K562 (cell line): ENCODE results near the gene DAG1. TPM values are rescaled to one million over a fixed set of nuclear protein-coding genes. Genes with fewer than 3 reads are reported as not detected.

Source experiments
- ATAC-seq: fragments of 200-7000 bp; cut with Tn5 transposase; 3 replicates; pipeline ENCODE4 v1.9.1; 2020; ENCODE audit warnings: moderate library complexity
- BruUV-seq: library from RNA; stranded (reverse); fragments of 400-500 nt; replicated peaks from 2 replicates; lab custom pipeline; 2021; lab: Mats Ljungman, UMichigan
- CTCF ChIA-PET: fragments of 300-600 bp; formaldehyde crosslinking; extraction: SDS; loops from one replicate; lab custom pipeline; 2021; ENCODE audit warnings: low intra/inter-chr PET ratio; lab: Yijun Ruan, JAX
- POLR2A ChIA-PET: fragments of 300-600, 350-650 bp; sonication (Branson Sonifier 250); formaldehyde crosslinking; extraction: SDS; loops from one replicate; lab custom pipeline; 2021; ENCODE audit warnings: antibody characterized with exemption, inconsistent platforms; lab: Yijun Ruan, JAX
- DNase-seq, 4 experiments: peaks; one replicate each; pipeline versions ENCODE4 v3.0.0 to v3.0.0-alpha.2; 2011 to 2018; ENCODE audit warnings: low spot score in 3 of 4, mixed read lengths in 3 of 4; ENCODE audit errors: extremely low read depth in 1 of 4
- FAIRE-seq: peaks from 2 replicates; lab custom pipeline; 2011; peaks lifted over from hg19 to GRCh38; lab: Jason Lieb, UNC
- H2AFZ ChIP-seq: 2 replicates; pipeline ENCODE4 v1.6.0; 2011; ENCODE audit warnings: low read depth, low read length, control low read depth, inconsistent platforms
- H3K27ac ChIP-seq: fragments of 200-600 bp; 3 replicates; pipeline ENCODE4 v1.8.0; 2011; ENCODE audit warnings: low read depth, mild to moderate bottlenecking, control low read depth, inconsistent platforms, low read length, moderate library complexity, mixed read lengths; ENCODE audit errors: extremely low read depth
- H3K27me3 ChIP-seq, 2 experiments: fragments of 300-600 bp in 1 of 2; 2 replicates in 1 of 2; 3 replicates in 1 of 2; pipeline versions ENCODE4 v1.6.0 to v1.8.0; 2011; ENCODE audit warnings: inconsistent platforms in 2 of 2, low read length in 2 of 2, mild to moderate bottlenecking in 1 of 2, mixed read lengths in 1 of 2, moderate library complexity in 1 of 2; ENCODE audit not compliant: control insufficient read depth in 2 of 2, insufficient read depth in 2 of 2
- H3K36me3 ChIP-seq: fragments of 300-600 bp; 3 replicates; pipeline ENCODE4 v1.8.0; 2011; ENCODE audit warnings: mild to moderate bottlenecking, low read length, inconsistent platforms; ENCODE audit not compliant: control insufficient read depth, insufficient read depth
- H3K4me1 ChIP-seq, 2 experiments: fragments of 200-600 bp in 1 of 2; replicated peaks in 1 of 2; 2 replicates in 1 of 2; 3 replicates in 1 of 2; pipeline versions ENCODE4 v1.5.1 to v1.8.0; 2011; ENCODE audit warnings: inconsistent platforms in 2 of 2, low read length in 2 of 2, mild to moderate bottlenecking in 1 of 2, mixed read lengths in 1 of 2, moderate library complexity in 1 of 2; ENCODE audit not compliant: control insufficient read depth in 2 of 2, insufficient read depth in 2 of 2
- H3K4me2 ChIP-seq: 2 replicates; pipeline ENCODE4 v1.6.1; 2011; ENCODE audit warnings: low read length, control low read depth, inconsistent platforms, mixed read lengths; ENCODE audit not compliant: insufficient read depth
- H3K4me3 ChIP-seq: fragments of 200-600 bp; sonication (generic), shearing (Covaris generic); 2 replicates; pipeline ENCODE4 v1.5.1; 2016; ENCODE audit warnings: control low read depth, inconsistent platforms
- H3K79me2 ChIP-seq: fragments of 200-600 bp; 3 replicates; pipeline ENCODE4 v1.8.0; 2011; ENCODE audit warnings: low read length, inconsistent platforms; ENCODE audit not compliant: control insufficient read depth, insufficient read depth
- H3K9ac ChIP-seq, 2 experiments: 2 replicates each; pipeline versions ENCODE4 v1.6.0 to v1.6.1; 2011; ENCODE audit warnings: low read depth in 2 of 2, low read length in 2 of 2, control low read depth in 1 of 2, inconsistent platforms in 1 of 2, mild to moderate bottlenecking in 1 of 2, mixed read lengths in 1 of 2; ENCODE audit not compliant: insufficient read depth in 1 of 2
- H3K9me1 ChIP-seq: one replicate; pipeline ENCODE4 v1.6.0; 2011; ENCODE audit warnings: inconsistent platforms, mild to moderate bottlenecking, low read length, moderate library complexity; ENCODE audit not compliant: control insufficient read depth, insufficient read depth
- H3K9me3 ChIP-seq: replicated peaks from 2 replicates; pipeline ENCODE4 v1.5.1; 2011; ENCODE audit warnings: low read depth, low read length, inconsistent platforms; ENCODE audit not compliant: control insufficient read depth, insufficient read depth
- H4K20me1 ChIP-seq: replicated peaks from 2 replicates; pipeline ENCODE4 v1.6.1; 2011; ENCODE audit warnings: low read length, inconsistent platforms, mixed read lengths; ENCODE audit not compliant: control insufficient read depth, insufficient read depth
- ATF1 ChIP-seq, 2 experiments: fragments of 450-650 bp in 1 of 2; IDR thresholded peaks; 2 replicates each; pipeline ENCODE4 v1.6.1; 2016; ENCODE audit warnings: missing compliant biosample characterization in 1 of 2, missing genetic modification characterization in 1 of 2
- ATF3 ChIP-seq, 2 experiments: fragments of 450-650 bp in 1 of 2; sonication (generic) in 1 of 2; formaldehyde crosslinking in 1 of 2; IDR thresholded peaks in 1 of 2; conservative IDR thresholded peaks in 1 of 2; 2 replicates each; pipeline versions ENCODE4 v1.6.1 to v1.8.1; 2016 to 2023; ENCODE audit warnings: mild to moderate bottlenecking in 2 of 2, moderate library complexity in 2 of 2, inconsistent platforms in 1 of 2, missing genetic modification reagents in 1 of 2
- C11orf30 ChIP-seq: fragments of 450-650 bp; IDR thresholded peaks from 2 replicates; pipeline ENCODE4 v1.6.1; 2016; ENCODE audit warnings: low read depth, mild to moderate bottlenecking
- CREB1 ChIP-seq, 2 experiments: sonication (generic) in 1 of 2; formaldehyde crosslinking in 1 of 2; IDR thresholded peaks; 2 replicates each; pipeline versions ENCODE4 v1.6.1 to v1.8.0; 2012 to 2022; ENCODE audit warnings: inconsistent platforms in 1 of 2, mild to moderate bottlenecking in 1 of 2, missing genetic modification reagents in 1 of 2, moderate library complexity in 1 of 2
- CREM ChIP-seq: IDR thresholded peaks from 2 replicates; pipeline ENCODE4 v1.6.1; 2014; ENCODE audit warnings: antibody characterized with exemption, low read depth
- ETV1 ChIP-seq: fragments of 450-650 bp; conservative IDR thresholded peaks from 2 replicates; pipeline ENCODE4 v1.6.1; 2016; ENCODE audit warnings: missing genetic modification characterization, control low read depth, low read depth, missing compliant biosample characterization
- JUND ChIP-seq, 2 experiments: IDR thresholded peaks; 2 replicates in 1 of 2; 3 replicates in 1 of 2; pipeline ENCODE4 v1.6.1; 2011; ENCODE audit warnings: borderline replicate concordance in 2 of 2, low read depth in 2 of 2, low read length in 2 of 2, improper control_type of control experiment in 1 of 2, missing biosample characterization in 1 of 2, missing genetic modification characterization in 1 of 2, missing genetic modification reagents in 1 of 2
- KDM2B ChIP-seq: fragments of 250-450 bp; sonication (Bioruptor Pico); IDR thresholded peaks from 2 replicates; pipeline ENCODE4 v1.8.0; 2021; ENCODE audit warnings: mild to moderate bottlenecking, moderate library complexity
- LARP7 ChIP-seq: fragments of 450-650 bp; IDR thresholded peaks from 2 replicates; pipeline ENCODE4 v1.6.1; 2016
- MEIS2 ChIP-seq: fragments of 450-650 bp; IDR thresholded peaks from 2 replicates; pipeline ENCODE4 v1.6.1; 2014; ENCODE audit warnings: mild to moderate bottlenecking; ENCODE audit not compliant: partially characterized antibody
- MTA1 ChIP-seq: fragments of 450-650 bp; IDR thresholded peaks from 2 replicates; pipeline ENCODE4 v1.6.1; 2017; ENCODE audit warnings: borderline replicate concordance
- NCOA4 ChIP-seq: fragments of 450-650 bp; IDR thresholded peaks from 2 replicates; pipeline ENCODE4 v1.6.1; 2018; ENCODE audit warnings: mild to moderate bottlenecking; ENCODE audit not compliant: partially characterized antibody
- NFE2 ChIP-seq: IDR thresholded peaks from 2 replicates; pipeline ENCODE4 v1.6.1; 2014; ENCODE audit warnings: antibody characterized with exemption, low read depth
- PHF20 ChIP-seq: fragments of 450-650 bp; IDR thresholded peaks from 2 replicates; pipeline ENCODE4 v1.6.1; 2018; ENCODE audit not compliant: partially characterized antibody
- RBFOX2 ChIP-seq: fragments of 200-400 bp; formaldehyde crosslinking; IDR thresholded peaks from 2 replicates; pipeline ENCODE4 v1.6.1; 2017; ENCODE audit warnings: low read depth, mild to moderate bottlenecking, low read length, moderate library complexity
- SIN3A ChIP-seq, 2 experiments: fragments of 150-350 bp in 1 of 2; IDR thresholded peaks; 2 replicates each; pipeline ENCODE4 v1.6.1; 2011 to 2016; ENCODE audit warnings: borderline replicate concordance in 2 of 2, low read depth in 2 of 2, low read length in 2 of 2, mild to moderate bottlenecking in 2 of 2, moderate library complexity in 2 of 2; ENCODE audit not compliant: control insufficient read depth in 1 of 2
- SMARCA4 ChIP-seq: fragments of 450-650 bp; IDR thresholded peaks from 2 replicates; pipeline ENCODE4 v1.6.1; 2016
- ZBTB7A ChIP-seq: IDR thresholded peaks from 2 replicates; pipeline ENCODE4 v1.6.1; 2011; ENCODE audit warnings: low read depth, mild to moderate bottlenecking, low read length, moderate library complexity, borderline replicate concordance; ENCODE audit not compliant: control insufficient read depth
- ZFP36 ChIP-seq: fragments of 150-350 bp; IDR thresholded peaks from 2 replicates; pipeline ENCODE4 v1.6.1; 2018; ENCODE audit warnings: low read length, low read depth; ENCODE audit not compliant: partially characterized antibody
- ZNF316 ChIP-seq: fragments of 450-650 bp; IDR thresholded peaks from 2 replicates; pipeline ENCODE4 v1.6.1; 2016
- ZNF384 ChIP-seq: IDR thresholded peaks from 2 replicates; pipeline ENCODE4 v1.6.1; 2012; ENCODE audit warnings: low read depth, low read length, improper control_type of control experiment
- WGBS: fragments of 100-300 bp; shearing (Covaris generic); methylation state at CpG from one replicate; pipeline ENCODE4 v1.1.6; 2016; ENCODE audit warnings: low coverage, mixed read lengths; ENCODE audit not compliant: insufficient coverage; ENCODE audit errors: missing lambda C conversion rate; 5-methylcytosine and 5-hydroxymethylcytosine counted together
- in situ Hi-C: fragments of 300-500 bp; cut with MboI; formaldehyde crosslinking; loops from 4 replicates; pipeline ENCODE4 v1.15.0; 2018; ENCODE audit warnings: inconsistent platforms, mixed read lengths
- intact Hi-C: fragments of 100-400 bp; cut with micrococcal nuclease; formaldehyde crosslinking; loops from 2 replicates; pipeline ENCODE4 v1.14.2; 2022
- polyA plus RNA-seq, 8 experiments: library from polyadenylated mRNA; depleted of rRNA in 4 of 8; stranded (reverse) in 5 of 8; unstranded in 3 of 8; fragments of >200 nt; fragmentation: Nextera tagmentation in 2 of 8; fragmentation: Illumina TruSeq in 1 of 8; extraction: Ambion mirVana in 2 of 8; extraction: Trizol in 1 of 8; gene quantifications; 2 replicates each; pipeline versions ENCODE4 v1.2.1 to v1.2.3, GENCODE V29; 2011 to 2014; ENCODE audit warnings: inconsistent platforms in 1 of 8, missing spikeins in 1 of 8
- total RNA-seq, 7 experiments: library from RNA; depleted of rRNA in 6 of 7; stranded (reverse); fragments of >200 nt in 6 of 7; fragmentation: Illumina TruSeq in 2 of 7; extraction: Trizol in 2 of 7; gene quantifications; 2 replicates each; pipeline versions ENCODE4 v1.2.1 to v1.2.3, GENCODE V29; 2011 to 2021; ENCODE audit warnings: low replicate concordance in 1 of 7
- TF ChIP-seq, protein P1 (sequence below): fragments of 450-650 bp; IDR thresholded peaks from 2 replicates; pipeline ENCODE4 v1.6.1; 2016

DAG1 gene
- total and polyA plus RNA-seq, 9 of the 15 experiments (the other 6 are each of a cell fraction or from before 2014, with no cell fraction given): 0.29 to 19.6 (median 8.2) TPM

DNA sequence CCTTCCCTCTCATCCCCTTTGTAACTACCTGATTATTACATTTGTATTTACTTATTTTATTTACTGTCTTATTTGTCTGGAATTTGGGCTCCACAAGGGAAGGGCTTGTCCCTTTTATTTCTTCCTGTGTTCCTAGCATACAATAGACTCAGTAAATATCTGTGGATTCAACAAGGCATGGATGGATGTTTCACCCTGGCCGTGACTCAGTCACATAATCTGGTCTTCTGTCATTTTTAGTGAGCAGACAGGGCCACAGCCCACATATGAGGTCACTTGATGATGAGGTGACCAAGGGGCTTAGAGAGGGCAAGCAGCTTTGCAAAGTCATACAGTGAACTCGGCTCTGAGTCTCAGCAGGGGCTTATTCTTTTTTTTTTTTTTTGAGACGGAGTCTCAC, 7.8 kb upstream of the DAG1 start:
- DNase-seq: peak; percentile 45 to 75 (median 52)
- intact Hi-C loops (no loop called here), in situ Hi-C loops (no loop called here)
- CTCF ChIA-PET: no interaction called here
- POLR2A ChIA-PET: no interaction called here
- peak; percentile 85 for FAIRE-seq
- H3K9me3 ChIP-seq: no peaks in the 10 kb centered on the region
- peak overlapping the region; percentile 59; the same call in 1 of the 3 replicates for H3K27ac ChIP-seq
- H3K4me1 ChIP-seq: peaks cover 18 to 19% of the 10 kb centered on the region in 2 experiments; a peak in 4 of 5 replicates
- no peaks in the 10 kb centered on the region for H3K36me3 ChIP-seq
- H3K4me2 ChIP-seq: no peak overlapping the region
- no peak overlapping the region for H3K9ac ChIP-seq
- H2AFZ ChIP-seq: peak overlapping the region; percentile 74
- BruUV-seq: no TSS peak
- WGBS: 12% methylated on average over 3 of the region's 3 CpGs
- H3K4me3 ChIP-seq: no peak overlapping the region
- H3K79me2 ChIP-seq: no peaks in the 10 kb centered on the region
- peak; percentile 72 for ATAC-seq
- H3K9me1 ChIP-seq: no peaks in the 10 kb centered on the region
- no peaks in the 10 kb centered on the region for H4K20me1 ChIP-seq
- no peaks in the 10 kb centered on the region for H3K27me3 ChIP-seq
- TF ChIP-seq NCOA4 (no peak), NFE2 (peak; percentile 54; the same call in 1 of the 2 replicates), SIN3A (IDR thresholded peaks at IDR 0.05; ENCODE audit: borderline replicate concordance in 2 of 2, control insufficient read depth in 1 of 2, low read depth in 2 of 2, low read length in 2 of 2) (no peak), CREM (peak; percentile 84), ZNF316 (peak; percentile 28; the same call in 1 of the 2 replicates), LARP7 (no peak), JUND (IDR thresholded peaks at IDR 0.05; ENCODE audit: borderline replicate concordance, low read depth, low read length) (peak; percentile 65; the same call in 1 of the 2 replicates), JUND (tag; IDR thresholded peaks at IDR 0.05; ENCODE audit: borderline replicate concordance, low read depth, low read length) (no peak; the same call in 2 of the 3 replicates), PHF20 (no peak), MEIS2 (peak; percentile 29), ZBTB7A (peak; percentile 30; the same call in 1 of the 2 replicates), ATF1 (CRISPR knock-in tag; IDR thresholded peaks at IDR 0.05) (no peak), ATF1 (tag; IDR thresholded peaks at IDR 0.05) (peak; percentile 22; the same call in 1 of the 2 replicates), RBFOX2 (no peak), ATF3 (IDR thresholded peaks at IDR 0.05) (peak; percentile 76), ATF3 (CRISPR knock-in tag; conservative IDR thresholded peaks at IDR 0.05) (no peak), ETV1 (no peak), MTA1 (no peak), SMARCA4 (peak; percentile 41; the same call in 1 of the 2 replicates), ZFP36 (no peak), CREB1 (IDR thresholded peaks at IDR 0.05) (peak; percentile 83), CREB1 (CRISPR knock-in tag; IDR thresholded peaks at IDR 0.05) (no peak), KDM2B (CRISPR knock-in tag) (no peak), C11orf30 (0 out of 2 replicates have a peak, but pooled peaks have one; percentile 16), ZNF384 (peak; percentile 42; the same call in 1 of the 2 replicates)
- TF ChIP-seq, protein P1, sequence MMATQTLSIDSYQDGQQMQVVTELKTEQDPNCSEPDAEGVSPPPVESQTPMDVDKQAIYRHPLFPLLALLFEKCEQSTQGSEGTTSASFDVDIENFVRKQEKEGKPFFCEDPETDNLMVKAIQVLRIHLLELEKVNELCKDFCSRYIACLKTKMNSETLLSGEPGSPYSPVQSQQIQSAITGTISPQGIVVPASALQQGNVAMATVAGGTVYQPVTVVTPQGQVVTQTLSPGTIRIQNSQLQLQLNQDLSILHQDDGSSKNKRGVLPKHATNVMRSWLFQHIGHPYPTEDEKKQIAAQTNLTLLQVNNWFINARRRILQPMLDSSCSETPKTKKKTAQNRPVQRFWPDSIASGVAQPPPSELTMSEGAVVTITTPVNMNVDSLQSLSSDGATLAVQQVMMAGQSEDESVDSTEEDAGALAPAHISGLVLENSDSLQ: 0 out of 2 replicates have a peak, but pooled peaks have one; percentile 46
